HepG2 (cell line): ENCODE data around the gene DNAJC4. TPM values are rescaled to one million over a fixed set of nuclear protein-coding genes. Genes with fewer than 3 reads are reported as not detected.

Source experiments
- AGO1 ChIP-seq: fragments of 200-400 bp; formaldehyde crosslinking; IDR thresholded peaks from 2 replicates; pipeline ENCODE4 v1.6.1; 2017; ENCODE audit warnings: mild to moderate bottlenecking, low read depth, low read length, moderate library complexity; ENCODE audit not compliant: poor library complexity, severe bottlenecking
- CCDC6 ChIP-seq: sonication (generic); formaldehyde crosslinking; IDR thresholded peaks from 2 replicates; pipeline ENCODE4 v1.8.1; 2022; ENCODE audit warnings: mild to moderate bottlenecking, missing genetic modification reagents, moderate library complexity
- CEBPB ChIP-seq: IDR thresholded peaks from 2 replicates; pipeline ENCODE4 v1.6.1; 2011; ENCODE audit warnings: low read depth, low read length, improper control_type of control experiment, borderline replicate concordance
- HDAC1 ChIP-seq: sonication (generic); formaldehyde crosslinking; IDR thresholded peaks from 2 replicates; pipeline ENCODE4 v1.5.1; 2020; ENCODE audit warnings: mild to moderate bottlenecking, missing genetic modification reagents
- HMG20B ChIP-seq: conservative IDR thresholded peaks from 2 replicates; pipeline ENCODE4 v1.6.1; 2016; ENCODE audit warnings: missing genetic modification reagents, missing compliant biosample characterization
- HNRNPK ChIP-seq: fragments of 200-400 bp; formaldehyde crosslinking; IDR thresholded peaks from 2 replicates; pipeline ENCODE4 v1.6.1; 2018; ENCODE audit warnings: low read length, low read depth, moderate library complexity, mild to moderate bottlenecking; ENCODE audit not compliant: poor library complexity, severe bottlenecking
- KAT7 ChIP-seq: IDR thresholded peaks from 2 replicates; pipeline ENCODE4 v1.6.1; 2018; ENCODE audit warnings: borderline replicate concordance, missing compliant biosample characterization
- MED13 ChIP-seq: sonication (generic); formaldehyde crosslinking; IDR thresholded peaks from 2 replicates; pipeline ENCODE4 v1.5.0; 2020; ENCODE audit warnings: missing genetic modification reagents
- NAIF1 ChIP-seq: sonication (generic); formaldehyde crosslinking; IDR thresholded peaks from 2 replicates; pipeline ENCODE4 v1.5.0; 2020; ENCODE audit warnings: mild to moderate bottlenecking, missing genetic modification reagents, borderline replicate concordance
- POLR2AphosphoS5 ChIP-seq: IDR thresholded peaks from 2 replicates; pipeline ENCODE4 v1.6.1; 2012; ENCODE audit warnings: low read depth, low read length
- SRSF4 ChIP-seq: fragments of 200-400 bp; formaldehyde crosslinking; IDR thresholded peaks from one replicate; pipeline ENCODE4 v1.6.1; 2018; ENCODE audit warnings: mild to moderate bottlenecking, low read depth, low read length, moderate library complexity; ENCODE audit not compliant: poor library complexity, severe bottlenecking
- XRCC5 ChIP-seq: fragments of 200-400 bp; formaldehyde crosslinking; optimal IDR thresholded peaks from 2 replicates; pipeline ENCODE3; 2017; ENCODE audit warnings: mild to moderate bottlenecking, low read length
- ZBTB38 ChIP-seq: sonication (generic); formaldehyde crosslinking; IDR thresholded peaks from 2 replicates; pipeline ENCODE4 v1.5.1; 2020; ENCODE audit warnings: mild to moderate bottlenecking, missing genetic modification reagents
- ZFAT ChIP-seq: sonication (generic); formaldehyde crosslinking; conservative IDR thresholded peaks from 2 replicates; pipeline ENCODE4 v1.8.1; 2023; ENCODE audit warnings: missing genetic modification reagents, inconsistent platforms
- ZIK1 ChIP-seq: sonication (generic); formaldehyde crosslinking; IDR thresholded peaks from 2 replicates; pipeline ENCODE4 v1.5.0; 2020; ENCODE audit warnings: mild to moderate bottlenecking, low read depth, missing genetic modification reagents, borderline replicate concordance
- ZNF180 ChIP-seq: sonication (generic); formaldehyde crosslinking; IDR thresholded peaks from 2 replicates; pipeline ENCODE4 v1.4.0; 2020; ENCODE audit warnings: low read depth, missing genetic modification reagents, borderline replicate concordance
- ZNF788 ChIP-seq: sonication (generic); formaldehyde crosslinking; IDR thresholded peaks from 2 replicates; pipeline ENCODE4 v1.5.0; 2020; ENCODE audit warnings: mild to moderate bottlenecking, missing genetic modification reagents, borderline replicate concordance
- ZNF879 ChIP-seq: sonication (generic); formaldehyde crosslinking; IDR thresholded peaks from 2 replicates; pipeline ENCODE4 v1.8.1; 2023; ENCODE audit warnings: missing genetic modification reagents
- polyA plus RNA-seq, 8 experiments: library from polyadenylated mRNA; depleted of rRNA in 3 of 8; stranded (reverse) in 7 of 8; unstranded in 1 of 8; fragments of >200 nt; fragmentation: Illumina TruSeq in 4 of 8; extraction: Trizol in 4 of 8; gene quantifications; 2 replicates each; pipeline versions ENCODE4 v1.2.1 to v1.2.3, GENCODE V29; 2011 to 2016; ENCODE audit warnings: low read depth in 4 of 8, missing spikeins in 1 of 8, mixed read lengths in 1 of 8; ENCODE audit not compliant: insufficient read depth in 1 of 8
- total RNA-seq, 5 experiments: library from RNA; depleted of rRNA; stranded (reverse); fragments of >200 nt; fragmentation: Illumina TruSeq; extraction: Trizol; gene quantifications; 2 replicates each; pipeline ENCODE4 v1.2.3, GENCODE V29; 2016; ENCODE audit warnings: low read depth in 1 of 5
- TF ChIP-seq, protein P1 (sequence below): sonication (generic); formaldehyde crosslinking; IDR thresholded peaks from 2 replicates; pipeline ENCODE4 v1.5.0; 2020; ENCODE audit warnings: missing genetic modification reagents, mild to moderate bottlenecking, borderline replicate concordance
- TF ChIP-seq, protein P2 (sequence below): IDR thresholded peaks from 2 replicates; pipeline ENCODE4 v1.6.1; 2018; ENCODE audit warnings: missing genetic modification reagents, mild to moderate bottlenecking, missing compliant biosample characterization
- TF ChIP-seq, protein P3 (sequence below): sonication (generic); formaldehyde crosslinking; IDR thresholded peaks from 2 replicates; pipeline ENCODE4 v1.8.0; 2023; ENCODE audit warnings: mild to moderate bottlenecking, missing genetic modification reagents
- TF ChIP-seq, protein P4 (sequence below): IDR thresholded peaks from 2 replicates; pipeline ENCODE4 v1.6.1; 2016; ENCODE audit warnings: control low read depth
- TF ChIP-seq, protein P5 (sequence below): sonication (generic); formaldehyde crosslinking; IDR thresholded peaks from 2 replicates; pipeline ENCODE4 v1.9.0; 2022; ENCODE audit warnings: missing genetic modification reagents, mild to moderate bottlenecking, borderline replicate concordance

The DNAJC4 gene
- total and polyA plus RNA-seq, 2 of the 13 experiments (the other 11 are each of a cell fraction or from before 2014, with no cell fraction given): 10.3 to 60.8 TPM

DNA sequence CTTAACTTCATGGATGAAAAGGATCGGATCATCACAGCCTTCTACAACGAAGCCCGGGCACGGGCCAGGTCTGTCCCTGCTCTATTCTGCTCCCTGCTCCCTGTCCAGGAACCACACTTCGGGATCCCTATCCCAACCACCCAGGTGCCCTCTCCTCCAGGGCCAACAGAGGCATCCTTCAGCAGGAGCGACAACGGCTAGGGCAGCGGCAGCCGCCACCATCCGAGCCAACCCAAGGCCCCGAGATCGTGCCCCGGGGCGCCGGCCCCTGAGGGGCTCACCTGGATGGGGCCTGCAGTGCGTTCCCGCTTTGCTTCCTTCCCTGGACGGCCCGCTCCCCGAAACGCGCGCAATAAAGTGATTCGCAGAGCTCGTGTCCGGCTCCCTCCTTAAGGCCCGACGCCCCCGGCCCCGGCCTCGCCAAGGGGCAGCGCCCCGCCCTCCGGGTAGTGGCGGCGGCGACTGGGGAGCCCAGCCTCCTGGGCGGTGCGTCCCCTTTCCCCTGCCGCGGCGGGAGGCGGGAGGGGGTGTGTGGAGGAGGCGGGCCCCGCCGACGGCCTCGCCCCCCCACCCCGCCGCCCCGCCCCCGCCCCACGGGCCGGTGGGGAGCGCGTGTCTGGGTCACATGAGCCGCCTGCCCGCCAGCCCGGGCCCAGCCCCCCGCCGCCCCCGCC lies 3.7 kb downstream of the DNAJC4 start, which contains the start of gene VEGFB (continued):
- TF ChIP-seq, protein P1, sequence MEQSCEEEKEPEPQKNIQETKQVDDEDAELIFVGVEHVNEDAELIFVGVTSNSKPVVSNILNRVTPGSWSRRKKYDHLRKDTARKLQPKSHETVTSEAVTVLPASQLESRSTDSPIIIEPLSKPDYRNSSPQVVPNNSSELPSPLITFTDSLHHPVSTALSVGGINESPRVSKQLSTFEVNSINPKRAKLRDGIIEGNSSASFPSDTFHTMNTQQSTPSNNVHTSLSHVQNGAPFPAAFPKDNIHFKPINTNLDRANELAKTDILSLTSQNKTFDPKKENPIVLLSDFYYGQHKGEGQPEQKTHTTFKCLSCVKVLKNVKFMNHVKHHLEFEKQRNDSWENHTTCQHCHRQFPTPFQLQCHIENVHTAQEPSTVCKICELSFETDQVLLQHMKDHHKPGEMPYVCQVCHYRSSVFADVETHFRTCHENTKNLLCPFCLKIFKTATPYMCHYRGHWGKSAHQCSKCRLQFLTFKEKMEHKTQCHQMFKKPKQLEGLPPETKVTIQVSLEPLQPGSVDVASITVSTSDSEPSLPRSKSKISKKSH: no peak
- TF ChIP-seq AGO1: peak; percentile 87
- no peak for TF ChIP-seq XRCC5
- TF ChIP-seq NAIF1: no peak
- TF ChIP-seq KAT7 (CRISPR knock-in tag): no peak
- peak; percentile 34; the same call in 1 of the 2 replicates for TF ChIP-seq ZNF788 (CRISPR knock-in tag)
- no peak for TF ChIP-seq CEBPB
- 0 out of 2 replicates have a peak, but pooled peaks have one; percentile 45 for TF ChIP-seq ZNF879
- peak; percentile 27; the same call in 1 of the 2 replicates for TF ChIP-seq POLR2AphosphoS5
- peak; percentile 36 for TF ChIP-seq HNRNPK
- no peak for TF ChIP-seq CCDC6 (CRISPR knock-in tag)
- TF ChIP-seq, protein P2, sequence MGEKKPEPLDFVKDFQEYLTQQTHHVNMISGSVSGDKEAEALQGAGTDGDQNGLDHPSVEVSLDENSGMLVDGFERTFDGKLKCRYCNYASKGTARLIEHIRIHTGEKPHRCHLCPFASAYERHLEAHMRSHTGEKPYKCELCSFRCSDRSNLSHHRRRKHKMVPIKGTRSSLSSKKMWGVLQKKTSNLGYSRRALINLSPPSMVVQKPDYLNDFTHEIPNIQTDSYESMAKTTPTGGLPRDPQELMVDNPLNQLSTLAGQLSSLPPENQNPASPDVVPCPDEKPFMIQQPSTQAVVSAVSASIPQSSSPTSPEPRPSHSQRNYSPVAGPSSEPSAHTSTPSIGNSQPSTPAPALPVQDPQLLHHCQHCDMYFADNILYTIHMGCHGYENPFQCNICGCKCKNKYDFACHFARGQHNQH (CRISPR knock-in tag): no peak
- TF ChIP-seq ZIK1 (CRISPR knock-in tag): no peak
- TF ChIP-seq, protein P3, sequence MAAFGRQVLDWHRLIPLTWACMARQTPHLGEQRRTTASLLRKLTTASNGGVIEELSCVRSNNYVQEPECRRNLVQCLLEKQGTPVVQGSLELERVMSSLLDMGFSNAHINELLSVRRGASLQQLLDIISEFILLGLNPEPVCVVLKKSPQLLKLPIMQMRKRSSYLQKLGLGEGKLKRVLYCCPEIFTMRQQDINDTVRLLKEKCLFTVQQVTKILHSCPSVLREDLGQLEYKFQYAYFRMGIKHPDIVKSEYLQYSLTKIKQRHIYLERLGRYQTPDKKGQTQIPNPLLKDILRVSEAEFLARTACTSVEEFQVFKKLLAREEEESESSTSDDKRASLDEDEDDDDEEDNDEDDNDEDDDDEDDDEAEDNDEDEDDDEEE (CRISPR knock-in tag): peak; percentile 41; the same call in 1 of the 2 replicates
- TF ChIP-seq SRSF4: no peak
- TF ChIP-seq MED13 (CRISPR knock-in tag): no peak
- TF ChIP-seq HMG20B (CRISPR knock-in tag): no peak
- peak; percentile 27; the same call in 1 of the 2 replicates for TF ChIP-seq HDAC1 (CRISPR knock-in tag)
- TF ChIP-seq, protein P4, sequence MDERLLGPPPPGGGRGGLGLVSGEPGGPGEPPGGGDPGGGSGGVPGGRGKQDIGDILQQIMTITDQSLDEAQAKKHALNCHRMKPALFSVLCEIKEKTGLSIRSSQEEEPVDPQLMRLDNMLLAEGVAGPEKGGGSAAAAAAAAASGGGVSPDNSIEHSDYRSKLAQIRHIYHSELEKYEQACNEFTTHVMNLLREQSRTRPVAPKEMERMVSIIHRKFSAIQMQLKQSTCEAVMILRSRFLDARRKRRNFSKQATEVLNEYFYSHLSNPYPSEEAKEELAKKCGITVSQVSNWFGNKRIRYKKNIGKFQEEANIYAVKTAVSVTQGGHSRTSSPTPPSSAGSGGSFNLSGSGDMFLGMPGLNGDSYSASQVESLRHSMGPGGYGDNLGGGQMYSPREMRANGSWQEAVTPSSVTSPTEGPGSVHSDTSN (CRISPR knock-in tag): no peak
- TF ChIP-seq, protein P5, sequence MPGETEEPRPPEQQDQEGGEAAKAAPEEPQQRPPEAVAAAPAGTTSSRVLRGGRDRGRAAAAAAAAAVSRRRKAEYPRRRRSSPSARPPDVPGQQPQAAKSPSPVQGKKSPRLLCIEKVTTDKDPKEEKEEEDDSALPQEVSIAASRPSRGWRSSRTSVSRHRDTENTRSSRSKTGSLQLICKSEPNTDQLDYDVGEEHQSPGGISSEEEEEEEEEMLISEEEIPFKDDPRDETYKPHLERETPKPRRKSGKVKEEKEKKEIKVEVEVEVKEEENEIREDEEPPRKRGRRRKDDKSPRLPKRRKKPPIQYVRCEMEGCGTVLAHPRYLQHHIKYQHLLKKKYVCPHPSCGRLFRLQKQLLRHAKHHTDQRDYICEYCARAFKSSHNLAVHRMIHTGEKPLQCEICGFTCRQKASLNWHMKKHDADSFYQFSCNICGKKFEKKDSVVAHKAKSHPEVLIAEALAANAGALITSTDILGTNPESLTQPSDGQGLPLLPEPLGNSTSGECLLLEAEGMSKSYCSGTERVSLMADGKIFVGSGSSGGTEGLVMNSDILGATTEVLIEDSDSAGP: 0 out of 2 replicates have a peak, but pooled peaks have one; percentile 25
- peak; percentile 70 for TF ChIP-seq ZBTB38 (CRISPR knock-in tag)
- no peak for TF ChIP-seq ZFAT (CRISPR knock-in tag)
- TF ChIP-seq ZNF180 (CRISPR knock-in tag): no peak
